ENCODE measurements around the gene PDCD11.

The PDCD11 gene

GRCh38 chr10:103447187-103447586 lies 50.8 kb downstream of the PDCD11 start (continued):
- no peak for TF ChIP-seq HIC1 (tag by site-specific recombination; IDR thresholded peaks at IDR 0.05)
- no peak for TF ChIP-seq OVOL3 (tag by site-specific recombination; IDR thresholded peaks at IDR 0.05)
- TF ChIP-seq GLIS2 (tag by site-specific recombination; IDR thresholded peaks at IDR 0.05), result no peak
- TF ChIP-seq ZNF501 (tag by site-specific recombination; IDR thresholded peaks at IDR 0.05), result no peak

DNA sequence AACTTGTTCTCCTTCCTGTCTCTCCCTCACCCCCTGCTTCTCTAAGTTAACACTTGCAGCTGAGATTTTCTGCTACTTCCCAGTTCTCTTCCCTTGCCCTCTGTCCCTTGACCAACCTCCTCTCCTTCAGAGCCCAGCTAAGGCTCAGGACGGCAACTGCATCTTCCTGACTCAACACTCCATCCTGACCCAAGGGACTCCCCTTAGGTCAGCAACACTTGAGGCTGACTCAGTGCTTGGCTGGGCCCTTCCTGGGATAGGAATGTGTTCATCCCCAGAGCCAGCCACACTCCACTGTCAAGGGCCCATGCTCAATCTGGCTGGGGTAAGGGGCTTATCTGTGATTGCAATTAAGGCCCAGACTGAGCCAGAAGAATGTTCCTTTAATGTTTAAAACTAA lies 52.3 kb downstream of the PDCD11 start:
- TF ChIP-seq EGR2 (tag by site-specific recombination; IDR thresholded peaks at IDR 0.05; ENCODE audit: low read depth) (no peak), HIC1 (tag by site-specific recombination; IDR thresholded peaks at IDR 0.05) (no peak), SCRT2 (tag by site-specific recombination; IDR thresholded peaks at IDR 0.05) (no peak), ZNF707 (tag by site-specific recombination; IDR thresholded peaks at IDR 0.05) (no peak), ZNF350 (tag by site-specific recombination; IDR thresholded peaks at IDR 0.05) (no peak), ZFP37 (tag by site-specific recombination; IDR thresholded peaks at IDR 0.05) (no peak), ZNF513 (tag by site-specific recombination; IDR thresholded peaks at IDR 0.05) (no peak), ZNF335 (tag by site-specific recombination; conservative IDR thresholded peaks at IDR 0.05) (no peak), ZNF626 (tag by site-specific recombination; IDR thresholded peaks at IDR 0.05) (no peak), YY1 (tag by site-specific recombination; IDR thresholded peaks at IDR 0.05) (no peak)
- peaks cover 9 to 64% of the 10 kb centered on the region in 2 experiments; a peak in 2 of 3 replicates for H3K36me3 ChIP-seq (ENCODE audit: control insufficient read depth in 2 of 2, insufficient read depth in 1 of 2, low read length in 2 of 2)
- H3K4me1 ChIP-seq (ENCODE audit: control insufficient read depth, insufficient read depth, low read length), result peaks cover 9% of the 10 kb centered on the region
- ChIA-PET POLR2A (no interaction called here), CTCF (interaction anchor here (0.6 to 1.1 kb wide), 3 partner anchors 10 to 144 kb away, joined by 3 to 4 read pairs (median 3); partner anchors contain the start of gene CALHM1)
- no peak overlapping the region for H3K27ac ChIP-seq (ENCODE audit: extremely low read depth, low read depth, low read length)
- no peak overlapping the region for H3K4me3 ChIP-seq (ENCODE audit: low read depth, low read length)
- H3K9me3 ChIP-seq (ENCODE audit: control insufficient read depth, insufficient read depth, low read depth, low read length), result no peaks in the 10 kb centered on the region

- Histone ChIP-seq H3K4me3 (ENCODE audit: low read depth, low read length) (no peak overlapping the region), H3K4me1 (ENCODE audit: control insufficient read depth, insufficient read depth, low read length) (peaks cover 9% of the 10 kb centered on the region), H3K36me3 (ENCODE audit: control insufficient read depth in 2 of 2, insufficient read depth in 1 of 2, low read length in 2 of 2) (peaks cover 9 to 57% of the 10 kb centered on the region in 2 experiments; a peak in 2 of 3 replicates), H3K27ac (ENCODE audit: extremely low read depth, low read depth, low read length) (no peak overlapping the region), H3K9me3 (ENCODE audit: control insufficient read depth, insufficient read depth, low read depth, low read length) (no peaks in the 10 kb centered on the region)
- ChIA-PET CTCF (interaction anchor here (0.6 to 1.1 kb wide), 3 partner anchors 9 to 143 kb away, joined by 3 to 4 read pairs (median 3); partner anchors contain the start of gene CALHM1), POLR2A (no interaction called here)
- TF ChIP-seq ZNF473 (tag by site-specific recombination; IDR thresholded peaks at IDR 0.05) (no peak), ZBTB20 (tag by site-specific recombination; IDR thresholded peaks at IDR 0.05) (no peak), HOXD13 (CRISPR knock-in tag; IDR thresholded peaks at IDR 0.05; ENCODE audit: borderline replicate concordance) (no peak), ZBTB48 (tag by site-specific recombination; IDR thresholded peaks at IDR 0.05) (no peak), SALL2 (tag by site-specific recombination; IDR thresholded peaks at IDR 0.05; ENCODE audit: borderline replicate concordance) (no peak), MEIS1 (CRISPR knock-in tag; IDR thresholded peaks at IDR 0.05; ENCODE audit: borderline replicate concordance) (no peak), ZNF148 (tag by site-specific recombination; IDR thresholded peaks at IDR 0.05; ENCODE audit: borderline replicate concordance) (no peak), SP2 (tag by site-specific recombination; IDR thresholded peaks at IDR 0.05) (no peak)
- TF ChIP-seq, protein P1, sequence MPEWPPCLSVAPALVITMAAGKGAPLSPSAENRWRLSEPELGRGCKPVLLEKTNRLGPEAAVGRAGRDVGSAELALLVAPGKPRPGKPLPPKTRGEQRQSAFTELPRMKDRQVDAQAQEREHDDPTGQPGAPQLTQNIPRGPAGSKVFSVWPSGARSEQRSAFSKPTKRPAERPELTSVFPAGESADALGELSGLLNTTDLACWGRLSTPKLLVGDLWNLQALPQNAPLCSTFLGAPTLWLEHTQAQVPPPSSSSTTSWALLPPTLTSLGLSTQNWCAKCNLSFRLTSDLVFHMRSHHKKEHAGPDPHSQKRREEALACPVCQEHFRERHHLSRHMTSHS (tag by site-specific recombination; IDR thresholded peaks at IDR 0.05), result no peak
Measured at GRCh38 chr10:103449208-103450144, 53.0 kb downstream of the PDCD11 start.
